SK-N-MC (cell line): ENCODE measurements around the gene OGFR.

Source experiments
- EZH2 ChIP-seq: fragments of 200-600 bp; sonication (generic); IDR thresholded peaks from one replicate; pipeline ENCODE4 v1.6.1; 2017; ENCODE audit warnings: antibody characterized with exemption
- FOXP2 ChIP-seq: optimal IDR thresholded peaks from 2 replicates; pipeline ENCODE3; 2011; ENCODE audit warnings: mild to moderate bottlenecking, moderate library complexity; ENCODE audit not compliant: insufficient read depth; ENCODE audit errors: extremely low read length, control extremely low read depth
- POLR2AphosphoS5 ChIP-seq: IDR thresholded peaks from 2 replicates; pipeline ENCODE4 v1.6.1; 2012; ENCODE audit warnings: mild to moderate bottlenecking, low read depth, low read length, borderline replicate concordance

DNA sequence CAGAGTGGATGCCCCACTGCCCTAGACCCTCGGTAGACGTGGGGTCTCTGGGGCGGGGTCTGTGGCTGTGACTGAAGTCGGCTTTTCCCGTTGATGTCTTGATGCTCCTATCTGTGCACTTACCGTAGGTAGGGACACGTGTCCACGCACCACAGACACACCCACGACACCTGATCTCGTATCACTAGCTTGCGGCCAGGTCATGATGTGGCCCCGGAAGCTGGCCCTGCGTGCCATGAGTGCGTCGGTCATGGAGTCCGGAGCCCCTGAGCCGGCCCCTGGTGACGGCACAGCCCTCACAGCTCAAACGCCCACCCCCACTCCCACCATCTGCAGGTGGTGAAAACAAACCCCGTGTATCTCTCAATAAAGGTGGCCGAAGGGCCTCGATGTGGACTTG is 42.3 kb upstream of the OGFR start:
- no peak for TF ChIP-seq POLR2AphosphoS5
- TF ChIP-seq EZH2, result no peak
- TF ChIP-seq FOXP2, result no peak
